Thyroid gland (tissue), 4 donors: Measurements from ENCODE around the gene COL5A3. TPM values are rescaled to one million over a fixed set of nuclear protein-coding genes. Genes with fewer than 3 reads are reported as not detected.

Experiments
- DNase-seq, 2 donors: peaks; one replicate each; pipeline ENCODE4 v3.0.0-alpha.2; 2019
- H3K27ac ChIP-seq, 3 donors: fragments of 200-600 bp; sonication (generic); 1 replicate in 2 of 3; 2 replicates in 1 of 3; pipeline ENCODE4 v1.5.1; 2016 to 2019; ENCODE audit warnings: mild to moderate bottlenecking in 1 of 3, moderate library complexity in 1 of 3
- H3K27me3 ChIP-seq: fragments of 200-600 bp; sonication (generic); one replicate; pipeline ENCODE4 v1.5.1; 2019
- H3K36me3 ChIP-seq, 2 donors: fragments of 200-600 bp; sonication (generic); one replicate each; pipeline ENCODE4 v1.5.1; 2016 to 2019
- H3K4me1 ChIP-seq, 2 donors: fragments of 200-600 bp; sonication (generic); one replicate each; pipeline ENCODE4 v1.5.1; 2017 to 2019
- H3K4me3 ChIP-seq, 3 donors: fragments of 200-600 bp; sonication (generic); replicated peaks in 1 of 3; 1 replicate in 2 of 3; 2 replicates in 1 of 3; pipeline ENCODE4 v1.5.1; 2016; ENCODE audit warnings: mild to moderate bottlenecking in 1 of 3
- H3K9me3 ChIP-seq: fragments of 200-600 bp; sonication (generic); one replicate; pipeline ENCODE4 v1.5.1; 2017
- POLR2A ChIP-seq, 2 donors: fragments of 450-650 bp; IDR thresholded peaks; one replicate each; pipeline ENCODE4 v1.6.1; 2017; ENCODE audit warnings: antibody characterized with exemption in 2 of 2, mild to moderate bottlenecking in 2 of 2, moderate library complexity in 1 of 2
- WGBS, 2 donors: methylation state at CpG; one replicate each; pipeline ENCODE4 v1.1.5; 2017; 5-methylcytosine and 5-hydroxymethylcytosine counted together
- intact Hi-C: fragments of 100-400 bp; cut with DNase I; formaldehyde crosslinking; loops from one replicate; pipeline ENCODE4 v1.15.1; 2023
- total RNA-seq, 4 donors: library from RNA; depleted of rRNA; stranded (reverse); fragments of >200 nt; gene quantifications; one replicate each; pipeline ENCODE4 v1.2.3, GENCODE V29; 2016
- TF ChIP-seq, protein P1 (sequence below), 6 experiments: fragments of 200-600 bp in 3 of 6; fragments of 450-650 bp in 3 of 6; sonication (generic) in 3 of 6; IDR thresholded peaks; one replicate each; pipeline ENCODE4 v1.5.1; 2016 to 2019; ENCODE audit warnings: antibody characterized with exemption in 6 of 6, mild to moderate bottlenecking in 2 of 6, inconsistent platforms in 1 of 6, moderate library complexity in 1 of 6

Gene COL5A3
- total RNA-seq, 4 donors from 2014 or later, result 2.0 to 10.1 (median 5.3) TPM

DNA sequence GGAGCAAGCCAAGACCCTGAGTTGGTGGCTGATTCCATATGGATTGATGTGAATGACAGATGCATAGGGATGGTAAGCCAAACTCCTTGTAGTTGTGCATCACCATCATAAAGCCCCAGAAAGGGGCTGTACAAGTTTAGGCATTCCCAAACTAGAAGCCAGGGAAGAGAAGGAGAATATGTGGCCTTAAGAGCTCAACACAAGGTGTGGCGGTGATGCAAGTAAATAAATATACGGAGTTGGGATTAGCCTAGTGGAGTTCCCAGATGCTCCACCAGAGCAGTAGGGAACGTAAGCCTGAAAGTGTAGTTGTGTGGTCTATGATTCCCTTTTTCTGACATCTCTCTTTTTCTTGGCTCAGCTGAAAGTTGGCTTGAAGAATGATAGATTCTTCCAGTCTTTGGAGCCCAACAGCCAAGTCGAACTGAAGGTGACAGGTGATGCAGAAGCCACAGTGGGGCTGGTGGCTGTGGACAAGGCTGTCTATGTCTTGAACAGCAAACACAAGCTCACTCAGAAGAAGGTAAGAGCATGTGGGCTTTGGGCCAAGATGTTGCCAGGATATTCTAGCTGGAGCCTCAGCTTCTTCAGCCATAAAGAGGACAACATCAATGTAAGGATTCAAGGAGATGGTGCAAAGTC, 33.1 kb upstream of the COL5A3 start:
- DNase-seq, result no peak
- H3K27ac ChIP-seq, result no peak overlapping the region
- no peaks in the 10 kb centered on the region for H3K4me1 ChIP-seq
- intact Hi-C loops, result no loop called here
- H3K9me3 ChIP-seq, result no peaks in the 10 kb centered on the region
- 70 to 72% methylated on average over 4 of the region's 4 CpGs for WGBS, 2 donors
- TF ChIP-seq, protein P1, sequence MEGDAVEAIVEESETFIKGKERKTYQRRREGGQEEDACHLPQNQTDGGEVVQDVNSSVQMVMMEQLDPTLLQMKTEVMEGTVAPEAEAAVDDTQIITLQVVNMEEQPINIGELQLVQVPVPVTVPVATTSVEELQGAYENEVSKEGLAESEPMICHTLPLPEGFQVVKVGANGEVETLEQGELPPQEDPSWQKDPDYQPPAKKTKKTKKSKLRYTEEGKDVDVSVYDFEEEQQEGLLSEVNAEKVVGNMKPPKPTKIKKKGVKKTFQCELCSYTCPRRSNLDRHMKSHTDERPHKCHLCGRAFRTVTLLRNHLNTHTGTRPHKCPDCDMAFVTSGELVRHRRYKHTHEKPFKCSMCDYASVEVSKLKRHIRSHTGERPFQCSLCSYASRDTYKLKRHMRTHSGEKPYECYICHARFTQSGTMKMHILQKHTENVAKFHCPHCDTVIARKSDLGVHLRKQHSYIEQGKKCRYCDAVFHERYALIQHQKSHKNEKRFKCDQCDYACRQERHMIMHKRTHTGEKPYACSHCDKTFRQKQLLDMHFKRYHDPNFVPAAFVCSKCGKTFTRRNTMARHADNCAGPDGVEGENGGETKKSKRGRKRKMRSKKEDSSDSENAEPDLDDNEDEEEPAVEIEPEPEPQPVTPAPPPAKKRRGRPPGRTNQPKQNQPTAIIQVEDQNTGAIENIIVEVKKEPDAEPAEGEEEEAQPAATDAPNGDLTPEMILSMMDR (IDR thresholded peaks at IDR 0.05), result no peak
- TF ChIP-seq POLR2A (IDR thresholded peaks at IDR 0.05), result no peak
- no peak overlapping the region for H3K4me3 ChIP-seq
- no peaks in the 10 kb centered on the region for H3K27me3 ChIP-seq
- H3K36me3 ChIP-seq, result no peaks in the 10 kb centered on the region

DNA sequence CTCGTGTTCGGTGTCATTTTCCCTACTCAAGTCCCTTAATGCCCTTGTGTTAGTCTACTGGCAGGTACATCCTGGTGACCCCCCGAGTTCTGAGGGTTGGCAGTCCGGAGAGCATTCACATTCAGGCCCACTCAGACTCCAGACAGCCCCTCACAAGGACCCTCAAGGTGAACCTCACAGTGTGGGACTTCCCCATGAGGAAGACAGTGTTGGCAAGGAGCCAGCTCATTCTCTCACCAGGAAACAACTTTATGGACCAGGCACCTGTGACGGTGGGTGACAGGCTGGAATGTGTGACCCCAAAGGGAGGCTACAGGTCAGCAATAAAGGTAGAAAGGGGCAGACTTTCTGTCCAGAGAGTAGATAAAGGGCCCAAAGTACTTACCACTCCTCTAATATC, 27.5 kb upstream of the COL5A3 start:
- no peaks in the 10 kb centered on the region for H3K36me3 ChIP-seq
- TF ChIP-seq POLR2A (IDR thresholded peaks at IDR 0.05), result no peak
- TF ChIP-seq, protein P1 (IDR thresholded peaks at IDR 0.05), result no peak
- H3K4me3 ChIP-seq, result no peak overlapping the region
- 33 to 37% methylated on average over 3 to 5 of the region's 5 CpGs for WGBS, 2 donors
- H3K9me3 ChIP-seq, result no peaks in the 10 kb centered on the region
- intact Hi-C loops, result no loop called here
- H3K27ac ChIP-seq, result no peak overlapping the region
- peak in 1 of 2 donors; percentile 5 for DNase-seq
- no peaks in the 10 kb centered on the region for H3K4me1 ChIP-seq
- H3K27me3 ChIP-seq, result no peaks in the 10 kb centered on the region

DNA sequence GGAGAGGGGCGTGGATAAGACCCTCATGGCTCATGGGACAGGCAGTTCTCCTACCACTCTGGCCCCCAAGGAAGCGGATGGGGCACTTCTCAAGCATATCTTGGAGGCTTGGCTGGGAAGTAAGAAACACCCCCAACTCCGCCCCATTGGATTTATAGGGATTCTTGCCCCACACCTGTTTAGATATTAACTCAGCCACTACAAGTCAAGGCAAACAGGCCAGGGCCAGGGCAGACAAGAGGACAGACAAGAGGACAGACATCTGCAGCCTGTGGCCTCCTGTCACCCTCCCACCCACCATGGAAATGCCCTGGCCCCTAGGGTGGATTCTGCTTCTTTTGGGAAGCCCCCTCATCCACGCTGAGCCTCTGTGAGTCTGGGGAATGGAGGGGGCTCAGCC, 27.1 kb upstream of the COL5A3 start:
- Histone ChIP-seq H3K27me3 (no peaks in the 10 kb centered on the region), H3K36me3 (no peaks in the 10 kb centered on the region), H3K27ac (no peak overlapping the region), H3K4me3 (no peak overlapping the region), H3K4me1 (no peaks in the 10 kb centered on the region), H3K9me3 (no peaks in the 10 kb centered on the region)
- intact Hi-C loops, result no loop called here
- TF ChIP-seq, protein P1 (IDR thresholded peaks at IDR 0.05), result no peak
- no peak for TF ChIP-seq POLR2A (IDR thresholded peaks at IDR 0.05)
- 57 to 65% methylated on average over 4 of the region's 4 CpGs for WGBS, 2 donors
- no peak for DNase-seq

- Histone ChIP-seq H3K27me3 (no peaks in the 10 kb centered on the region), H3K4me1 (no peaks in the 10 kb centered on the region), H3K27ac (no peak overlapping the region), H3K4me3 (no peak overlapping the region), H3K36me3 (no peaks in the 10 kb centered on the region), H3K9me3 (no peaks in the 10 kb centered on the region)
- no peak for TF ChIP-seq POLR2A (IDR thresholded peaks at IDR 0.05)
- TF ChIP-seq, protein P1 (IDR thresholded peaks at IDR 0.05), result no peak
- WGBS, 2 donors, result 75 to 81% methylated on average over 5 of the region's 5 CpGs
- intact Hi-C loops, result no loop called here
- no peak for DNase-seq
Observed at GRCh38 chr19:10036601-10037071, 26.3 kb upstream of the COL5A3 start.

GRCh38 chr19:10033614-10034013, 23.3 kb upstream of the COL5A3 start:
- no peak for TF ChIP-seq POLR2A (IDR thresholded peaks at IDR 0.05)
- TF ChIP-seq, protein P1 (IDR thresholded peaks at IDR 0.05), result no peak
- Histone ChIP-seq H3K9me3 (no peaks in the 10 kb centered on the region), H3K4me3 (no peak overlapping the region), H3K27me3 (no peaks in the 10 kb centered on the region), H3K36me3 (no peaks in the 10 kb centered on the region), H3K4me1 (no peaks in the 10 kb centered on the region), H3K27ac (no peak overlapping the region)
- 67 to 71% methylated on average over 8 of the region's 8 CpGs for WGBS, 2 donors
- no peak for DNase-seq
- intact Hi-C loops, result no loop called here
